Panc1 (cell line): ENCODE data around the gene PTPRR. TPM values are rescaled to one million over a fixed set of nuclear protein-coding genes. Genes with fewer than 3 reads are reported as not detected.

Experiments used
- ATAC-seq: fragments of 200-7000 bp; cut with Tn5 transposase; 2 replicates; pipeline ENCODE4 v1.9.1; 2020; ENCODE audit warnings: mild to moderate bottlenecking, moderate library complexity
- BruUV-seq: library from RNA; stranded (reverse); fragments of 400-500 nt; replicated peaks from 2 replicates; lab custom pipeline; 2021; lab: Mats Ljungman, UMichigan
- CTCF ChIA-PET: fragments of 300-600 bp; sonication (Branson Sonifier 250); formaldehyde crosslinking; loops from one replicate; lab custom pipeline; 2022; ENCODE audit warnings: antibody characterized with exemption; lab: Charles Lee
- POLR2A ChIA-PET: fragments of 300-600 bp; sonication (Branson Sonifier 250); formaldehyde crosslinking; loops from one replicate; lab custom pipeline; 2022; ENCODE audit warnings: antibody characterized with exemption; lab: Charles Lee
- DNase-seq: peaks from one replicate; pipeline ENCODE4 v3.0.0-alpha.2; 2010; ENCODE audit warnings: low read depth, low spot score
- H3K27ac ChIP-seq: 2 replicates; pipeline ENCODE4 v1.5.1; 2011; ENCODE audit warnings: mild to moderate bottlenecking, low read length, inconsistent platforms
- H3K27me3 ChIP-seq: fragments of 200-500 bp; sonication (Bioruptor generic); 2 replicates; pipeline ENCODE4 v1.6.0; 2014; ENCODE audit warnings: low read length, inconsistent platforms; ENCODE audit not compliant: control insufficient read depth, insufficient read depth
- H3K36me3 ChIP-seq: fragments of 200-500 bp; sonication (Bioruptor generic); 2 replicates; pipeline ENCODE4 v1.5.1; 2014; ENCODE audit warnings: inconsistent platforms, mild to moderate bottlenecking, low read length, moderate library complexity; ENCODE audit not compliant: control insufficient read depth, insufficient read depth
- H3K4me1 ChIP-seq: 2 replicates; pipeline ENCODE4 v1.5.1; 2011; ENCODE audit warnings: inconsistent platforms, mild to moderate bottlenecking, low read length, moderate library complexity; ENCODE audit not compliant: control insufficient read depth, insufficient read depth
- H3K4me3 ChIP-seq, 2 experiments: 2 replicates each; pipeline ENCODE4 v1.5.1; 2011 to 2012; ENCODE audit warnings: low read depth in 2 of 2, low read length in 2 of 2, mild to moderate bottlenecking in 2 of 2, inconsistent platforms in 1 of 2, moderate library complexity in 1 of 2
- H3K9me3 ChIP-seq: fragments of 200-500 bp; sonication (Bioruptor generic); 2 replicates; pipeline ENCODE4 v1.5.1; 2014; ENCODE audit warnings: low read depth, mild to moderate bottlenecking, inconsistent platforms, low read length, moderate library complexity; ENCODE audit not compliant: control insufficient read depth, insufficient read depth
- POLR2AphosphoS5 ChIP-seq: IDR thresholded peaks from 2 replicates; pipeline ENCODE4 v1.6.1; 2012; ENCODE audit warnings: mild to moderate bottlenecking, low read depth, low read length, moderate library complexity
- SIN3A ChIP-seq: IDR thresholded peaks from 2 replicates; pipeline ENCODE4 v1.6.1; 2012; ENCODE audit warnings: low read depth, mild to moderate bottlenecking, low read length, moderate library complexity, borderline replicate concordance; ENCODE audit not compliant: insufficient read depth
- TCF7L2 ChIP-seq: IDR thresholded peaks from 2 replicates; pipeline ENCODE4 v1.6.1; 2011; ENCODE audit warnings: mild to moderate bottlenecking, low read depth, low read length, inconsistent platforms
- in situ Hi-C: cut with HindIII; loops from 2 replicates; pipeline ENCODE4 v1.10.0; 2016; ENCODE audit warnings: low sequenced_read_pairs, low pct_unique_long_range_greater_than_20kb
- intact Hi-C: fragments of 100-400 bp; cut with micrococcal nuclease; formaldehyde crosslinking; loops from one replicate; pipeline ENCODE4 v1.10.0; 2022; ENCODE audit not compliant: unreplicated experiment
- total RNA-seq: library from RNA; stranded (reverse); gene quantifications from one replicate; pipeline ENCODE4 v1.2.1, GENCODE V29; 2021; ENCODE audit not compliant: unreplicated experiment
- TF ChIP-seq, protein P1 (sequence below), 2 experiments: IDR thresholded peaks; 2 replicates each; pipeline ENCODE4 v1.6.1; 2011 to 2012; ENCODE audit warnings: low read depth in 2 of 2, control low read depth in 1 of 2, low read length in 1 of 2, mild to moderate bottlenecking in 1 of 2, moderate library complexity in 1 of 2; ENCODE audit not compliant: insufficient read depth in 1 of 2
- TF ChIP-seq, protein P2 (sequence below): fragments of 450-650 bp; IDR thresholded peaks from 2 replicates; pipeline ENCODE4 v1.5.1; 2017; ENCODE audit warnings: mild to moderate bottlenecking

Gene PTPRR
- total RNA-seq, 1 experiment from 2014 or later = not detected

DNA sequence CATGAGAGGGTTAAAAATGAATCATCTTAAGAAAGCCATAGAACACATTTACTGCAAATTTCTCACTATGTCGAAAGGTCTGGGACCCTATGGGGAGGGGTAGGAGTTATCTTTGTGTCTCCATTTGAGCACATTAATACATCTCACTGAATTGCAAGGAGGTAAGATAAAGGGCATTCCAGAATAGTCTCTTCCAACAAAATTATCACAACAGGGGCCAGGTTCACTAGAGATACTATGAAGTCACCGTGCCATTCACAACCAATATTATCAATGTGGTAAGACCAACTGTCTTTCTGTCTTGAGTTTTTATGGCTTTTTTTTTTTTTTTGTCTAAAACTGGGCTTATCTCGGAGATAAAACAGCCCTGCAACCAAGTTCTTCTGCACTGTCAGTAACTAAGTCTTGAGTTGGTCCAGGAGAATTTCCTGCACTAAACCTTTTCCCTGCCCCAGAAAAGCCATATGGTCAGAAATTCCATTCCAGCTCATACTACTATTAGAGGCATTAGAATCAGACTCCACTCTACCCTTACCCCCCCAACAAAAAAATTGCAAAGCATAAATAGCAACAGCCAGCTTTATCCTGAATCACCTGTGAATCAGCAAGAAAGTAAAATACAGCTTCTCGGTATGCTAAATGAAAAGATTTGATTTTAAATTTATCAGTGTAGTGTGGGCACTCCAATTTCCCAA is 79.7 kb downstream of the PTPRR start:
- intact Hi-C loops = no loop called here
- CTCF ChIA-PET = no interaction called here
- in situ Hi-C loops = no loop called here

DNA sequence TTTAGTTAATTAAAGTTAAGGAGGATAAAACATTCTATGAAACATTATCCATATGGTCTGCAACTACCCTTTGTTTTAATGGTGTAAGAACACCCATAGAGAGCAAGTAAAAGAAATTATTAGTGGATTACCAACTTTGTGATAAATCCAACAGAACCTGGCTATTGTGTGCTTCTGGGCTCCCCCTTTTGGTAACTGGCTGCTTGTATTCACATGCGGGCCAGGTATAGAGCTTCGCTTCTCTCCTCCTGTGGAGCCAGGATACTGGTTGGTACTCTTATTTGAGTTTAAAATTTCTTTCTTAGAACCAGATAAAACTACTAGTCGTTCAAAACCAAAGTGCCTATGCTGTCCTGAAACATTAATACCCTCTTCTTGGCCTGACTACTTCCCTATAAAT is 81.0 kb downstream of the PTPRR start:
- no peak overlapping the region for H3K27ac ChIP-seq
- no peak for ATAC-seq
- no peak for TF ChIP-seq TCF7L2
- TF ChIP-seq, protein P1, sequence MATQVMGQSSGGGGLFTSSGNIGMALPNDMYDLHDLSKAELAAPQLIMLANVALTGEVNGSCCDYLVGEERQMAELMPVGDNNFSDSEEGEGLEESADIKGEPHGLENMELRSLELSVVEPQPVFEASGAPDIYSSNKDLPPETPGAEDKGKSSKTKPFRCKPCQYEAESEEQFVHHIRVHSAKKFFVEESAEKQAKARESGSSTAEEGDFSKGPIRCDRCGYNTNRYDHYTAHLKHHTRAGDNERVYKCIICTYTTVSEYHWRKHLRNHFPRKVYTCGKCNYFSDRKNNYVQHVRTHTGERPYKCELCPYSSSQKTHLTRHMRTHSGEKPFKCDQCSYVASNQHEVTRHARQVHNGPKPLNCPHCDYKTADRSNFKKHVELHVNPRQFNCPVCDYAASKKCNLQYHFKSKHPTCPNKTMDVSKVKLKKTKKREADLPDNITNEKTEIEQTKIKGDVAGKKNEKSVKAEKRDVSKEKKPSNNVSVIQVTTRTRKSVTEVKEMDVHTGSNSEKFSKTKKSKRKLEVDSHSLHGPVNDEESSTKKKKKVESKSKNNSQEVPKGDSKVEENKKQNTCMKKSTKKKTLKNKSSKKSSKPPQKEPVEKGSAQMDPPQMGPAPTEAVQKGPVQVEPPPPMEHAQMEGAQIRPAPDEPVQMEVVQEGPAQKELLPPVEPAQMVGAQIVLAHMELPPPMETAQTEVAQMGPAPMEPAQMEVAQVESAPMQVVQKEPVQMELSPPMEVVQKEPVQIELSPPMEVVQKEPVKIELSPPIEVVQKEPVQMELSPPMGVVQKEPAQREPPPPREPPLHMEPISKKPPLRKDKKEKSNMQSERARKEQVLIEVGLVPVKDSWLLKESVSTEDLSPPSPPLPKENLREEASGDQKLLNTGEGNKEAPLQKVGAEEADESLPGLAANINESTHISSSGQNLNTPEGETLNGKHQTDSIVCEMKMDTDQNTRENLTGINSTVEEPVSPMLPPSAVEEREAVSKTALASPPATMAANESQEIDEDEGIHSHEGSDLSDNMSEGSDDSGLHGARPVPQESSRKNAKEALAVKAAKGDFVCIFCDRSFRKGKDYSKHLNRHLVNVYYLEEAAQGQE (IDR thresholded peaks at IDR 0.05; ENCODE audit: insufficient read depth in 1 of 2, low read depth in 2 of 2, low read length in 1 of 2) = no peak
- no peak for TF ChIP-seq POLR2AphosphoS5
- TF ChIP-seq, protein P2, sequence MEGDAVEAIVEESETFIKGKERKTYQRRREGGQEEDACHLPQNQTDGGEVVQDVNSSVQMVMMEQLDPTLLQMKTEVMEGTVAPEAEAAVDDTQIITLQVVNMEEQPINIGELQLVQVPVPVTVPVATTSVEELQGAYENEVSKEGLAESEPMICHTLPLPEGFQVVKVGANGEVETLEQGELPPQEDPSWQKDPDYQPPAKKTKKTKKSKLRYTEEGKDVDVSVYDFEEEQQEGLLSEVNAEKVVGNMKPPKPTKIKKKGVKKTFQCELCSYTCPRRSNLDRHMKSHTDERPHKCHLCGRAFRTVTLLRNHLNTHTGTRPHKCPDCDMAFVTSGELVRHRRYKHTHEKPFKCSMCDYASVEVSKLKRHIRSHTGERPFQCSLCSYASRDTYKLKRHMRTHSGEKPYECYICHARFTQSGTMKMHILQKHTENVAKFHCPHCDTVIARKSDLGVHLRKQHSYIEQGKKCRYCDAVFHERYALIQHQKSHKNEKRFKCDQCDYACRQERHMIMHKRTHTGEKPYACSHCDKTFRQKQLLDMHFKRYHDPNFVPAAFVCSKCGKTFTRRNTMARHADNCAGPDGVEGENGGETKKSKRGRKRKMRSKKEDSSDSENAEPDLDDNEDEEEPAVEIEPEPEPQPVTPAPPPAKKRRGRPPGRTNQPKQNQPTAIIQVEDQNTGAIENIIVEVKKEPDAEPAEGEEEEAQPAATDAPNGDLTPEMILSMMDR = no peak; the same call in 1 of the 2 replicates
- TF ChIP-seq SIN3A = no peak
- H3K36me3 ChIP-seq = no peaks in the 10 kb centered on the region
- ChIA-PET POLR2A (no interaction called here), CTCF (no interaction called here)
- BruUV-seq = no TSS peak
- no peak overlapping the region for H3K4me3 ChIP-seq
- intact Hi-C loops (no loop called here), in situ Hi-C loops (no loop called here)
- no peaks in the 10 kb centered on the region for H3K9me3 ChIP-seq
- DNase-seq = no peak
- H3K27me3 ChIP-seq = no peaks in the 10 kb centered on the region
- H3K4me1 ChIP-seq = no peaks in the 10 kb centered on the region

More for the DNA sequence above, 79.7 kb downstream of the PTPRR start:
- POLR2A ChIA-PET = no interaction called here
- no TSS peak for BruUV-seq
- no peak overlapping the region for H3K27ac ChIP-seq
- no peak for TF ChIP-seq TCF7L2
- TF ChIP-seq, protein P2 = no peak
- TF ChIP-seq, protein P1 (IDR thresholded peaks at IDR 0.05; ENCODE audit: insufficient read depth in 1 of 2, low read depth in 2 of 2, low read length in 1 of 2) = no peak
- no peak for TF ChIP-seq SIN3A
- no peak for TF ChIP-seq POLR2AphosphoS5
- H3K9me3 ChIP-seq = no peaks in the 10 kb centered on the region
- ATAC-seq = no peak
- no peak for DNase-seq
- H3K4me3 ChIP-seq = no peak overlapping the region
- H3K36me3 ChIP-seq = no peaks in the 10 kb centered on the region
- H3K27me3 ChIP-seq = no peaks in the 10 kb centered on the region
- no peaks in the 10 kb centered on the region for H3K4me1 ChIP-seq
